T-cell (primary cell): ENCODE results near the gene ZC2HC1C. TPM values are rescaled to one million over a fixed set of nuclear protein-coding genes. Genes with fewer than 3 reads are reported as not detected.

Experiments used
- ATAC-seq, 4 experiments: fragments of 200-7000 bp in 3 of 4; fragments of 150-1000 bp in 1 of 4; cut with Tn5 transposase; replicated peaks in 1 of 4; 1 replicate in 3 of 4; 2 replicates in 1 of 4; pipeline ENCODE4 v1.10.0; 2021; ENCODE audit warnings: moderate library complexity in 3 of 4, mild to moderate bottlenecking in 2 of 4, moderate number of reproducible peaks in 1 of 4
- CTCF ChIA-PET, 2 donors: fragments of 300-600 bp; sonication (Branson Sonifier 250); formaldehyde crosslinking; loops; one replicate each; lab custom pipeline; 2022; ENCODE audit warnings: antibody characterized with exemption in 2 of 2; lab: Charles Lee
- POLR2A ChIA-PET, 2 donors: fragments of 300-600 bp; sonication (Branson Sonifier 250); formaldehyde crosslinking; loops; one replicate each; lab custom pipeline; 2022; ENCODE audit warnings: antibody characterized with exemption in 2 of 2; lab: Charles Lee
- DNase-seq, 35 experiments: peaks; one replicate each; pipeline versions ENCODE4 v3.0.0 to v3.0.0-alpha.2; 2013 to 2023
- H3K27ac ChIP-seq: one replicate; pipeline ENCODE4 v1.5.1; 2013; ENCODE audit warnings: low read length
- H3K27me3 ChIP-seq, 2 experiments: replicated peaks in 1 of 2; 1 replicate in 1 of 2; 2 replicates in 1 of 2; pipeline versions ENCODE4 v1.6.1 to v1.7.0; 2013; ENCODE audit warnings: low read length in 1 of 2, mixed read lengths in 1 of 2; ENCODE audit not compliant: control insufficient read depth in 2 of 2, insufficient read depth in 2 of 2; ENCODE audit errors: extremely low read depth in 1 of 2
- H3K36me3 ChIP-seq, 2 donors: 1 replicate in 1 of 2; 2 replicates in 1 of 2; pipeline versions ENCODE4 v1.6.1 to v1.7.0; 2013; ENCODE audit warnings: low read length in 1 of 2; ENCODE audit not compliant: control insufficient read depth in 2 of 2, insufficient read depth in 1 of 2; ENCODE audit errors: extremely low read depth in 1 of 2
- H3K4me1 ChIP-seq, 2 experiments: 1 replicate in 1 of 2; 2 replicates in 1 of 2; pipeline versions ENCODE4 v1.6.1 to v1.7.0; 2013; ENCODE audit warnings: low read length in 2 of 2, mixed read lengths in 1 of 2; ENCODE audit not compliant: insufficient read depth in 2 of 2, control insufficient read depth in 1 of 2; ENCODE audit errors: extremely low read depth in 1 of 2
- H3K4me3 ChIP-seq, 2 donors: 1 replicate in 1 of 2; 2 replicates in 1 of 2; pipeline versions ENCODE4 v1.5.1 to v1.7.0; 2013; ENCODE audit warnings: mild to moderate bottlenecking in 2 of 2, low read length in 1 of 2, moderate library complexity in 1 of 2; ENCODE audit not compliant: control insufficient read depth in 1 of 2; ENCODE audit errors: extremely low read depth in 1 of 2
- H3K9me3 ChIP-seq: 2 replicates; pipeline ENCODE4 v1.7.0; 2013
- H3K27ac Mint-ChIP-seq, 2 donors: one replicate each; pipeline ENCODE4 v1.8.0; 2020 to 2021; ENCODE audit warnings: mild to moderate bottlenecking in 2 of 2, mixed read lengths in 2 of 2
- H3K27me3 Mint-ChIP-seq, 2 donors: one replicate each; pipeline ENCODE4 v1.8.0; 2021 to 2022; ENCODE audit warnings: mixed read lengths in 2 of 2
- H3K36me3 Mint-ChIP-seq: one replicate; pipeline ENCODE4 v1.8.0; 2021; ENCODE audit warnings: mixed read lengths
- H3K4me1 Mint-ChIP-seq, 3 donors: one replicate each; pipeline ENCODE4 v1.8.0; 2020 to 2022; ENCODE audit warnings: mixed read lengths in 3 of 3, mild to moderate bottlenecking in 1 of 3
- H3K4me3 Mint-ChIP-seq, 3 donors: one replicate each; pipeline ENCODE4 v1.8.0; 2020 to 2022; ENCODE audit warnings: mild to moderate bottlenecking in 3 of 3, mixed read lengths in 3 of 3, moderate library complexity in 3 of 3
- H3K9me3 Mint-ChIP-seq, 3 donors: one replicate each; pipeline ENCODE4 v1.8.0; 2020 to 2022; ENCODE audit warnings: mixed read lengths in 3 of 3
- WGBS: methylation state at CpG from one replicate; pipeline ENCODE4 v1.1.5; 2013; ENCODE audit warnings: missing lambda C conversion rate; ENCODE audit not compliant: insufficient coverage; 5-methylcytosine and 5-hydroxymethylcytosine counted together
- total RNA-seq, 35 experiments: library from RNA in 6 of 35; stranded (reverse) in 6 of 35; fragments of 120-200 nt in 1 of 35; gene quantifications; one replicate each; pipeline versions ENCODE4 v1.2.1 to v1.2.4 and lab custom pipeline; 2013 to 2026

ZC2HC1C gene
- total RNA-seq, 5 donors from 2014 or later (not counting 1 experiment from before 2014, with no cell fraction given) = 0.36 to 1.3 (median 0.56) TPM; not detected in 1

- no peaks in the 10 kb centered on the region for H3K27me3 Mint-ChIP-seq
- no peak for ATAC-seq
- DNase-seq = no peak
- Histone ChIP-seq H3K27ac (no peak overlapping the region), H3K4me1 (peaks cover 2 to 17% of the 10 kb centered on the region in 2 experiments), H3K27me3 (no peaks in the 10 kb centered on the region), H3K36me3 (no peaks in the 10 kb centered on the region), H3K4me3 (no peak overlapping the region), H3K9me3 (peaks cover 2% of the 10 kb centered on the region)
- H3K4me3 Mint-ChIP-seq = peak overlapping the region; percentile 92 to 93 (median 92)
- CTCF ChIA-PET = no interaction called here
- H3K9me3 Mint-ChIP-seq = no peaks in the 10 kb centered on the region
- peaks cover 18% of the 10 kb centered on the region for H3K36me3 Mint-ChIP-seq
- 100% methylated on average over 1 of the region's 3 CpGs for WGBS
- peak overlapping the region in 1 of 2 donors; percentile 14 for H3K27ac Mint-ChIP-seq
- POLR2A ChIA-PET = interaction anchor here (0.6 to 1.4 kb wide), 4 partner anchors 13 to 1554 kb away, joined by 3 to 6 read pairs (median 3); no protein-coding TSS in a partner anchor
- peaks cover 56 to 63% (median 59%) of the 10 kb centered on the region in 3 donors for H3K4me1 Mint-ChIP-seq
Observed at GRCh38 chr14:75049731-75050201, 19.7 kb upstream of the ZC2HC1C start.

- Mint-ChIP-seq H3K9me3 (no peaks in the 10 kb centered on the region), H3K36me3 (peaks cover 26% of the 10 kb centered on the region), H3K4me1 (peaks cover 46 to 53% (median 48%) of the 10 kb centered on the region in 3 donors), H3K27me3 (no peaks in the 10 kb centered on the region), H3K4me3 (peak within 1 kb of the TSS; percentile 92 to 93 (median 92)), H3K27ac (peak within 1 kb of the TSS; percentile 90 to 91)
- Histone ChIP-seq H3K4me1 (peaks cover 2 to 13% of the 10 kb centered on the region in 2 experiments), H3K4me3 (peak within 1 kb of the TSS; percentile 70 to 72), H3K27me3 (no peaks in the 10 kb centered on the region), H3K9me3 (peaks cover 2% of the 10 kb centered on the region), H3K27ac (peak within 1 kb of the TSS; percentile 55), H3K36me3 (no peaks in the 10 kb centered on the region)
- POLR2A ChIA-PET = no interaction called here
- CTCF ChIA-PET = interaction anchor here in 1 of 2 donors (0.6 to 1.0 kb wide), 2 partner anchors 14 to 168 kb away, joined by 3 to 6 read pairs; no protein-coding TSS in a partner anchor
- WGBS = under 1% methylated on average over 58 of the region's 59 CpGs
- DNase-seq (peak; percentile 55 to 91 (median 73)), ATAC-seq (peak; percentile 77 to 87 (median 82))
Observed at GRCh38 chr14:75050852-75051555, 18.4 kb upstream of the ZC2HC1C start, which contains the start of gene MLH3. TSS of gene MLH3 (minus strand) at chr14:75051467. CDS start at chr14:75049655, 1,812 bp downstream.

GRCh38 chr14:75051556-75051899 lies 17.9 kb upstream of the ZC2HC1C start:
- ATAC-seq = no peak
- H3K4me3 ChIP-seq = peak overlapping the region; percentile 70 to 72

GRCh38 chr14:75053396-75054291 lies 15.8 kb upstream of the ZC2HC1C start:
- Histone ChIP-seq H3K4me1 (peaks cover 2 to 13% of the 10 kb centered on the region in 2 experiments), H3K4me3 (no peak overlapping the region), H3K36me3 (no peaks in the 10 kb centered on the region), H3K27ac (no peak overlapping the region), H3K27me3 (no peaks in the 10 kb centered on the region), H3K9me3 (no peaks in the 10 kb centered on the region)
- Mint-ChIP-seq H3K27ac (peak overlapping the region in 1 of 2 donors; percentile 20), H3K27me3 (no peaks in the 10 kb centered on the region), H3K9me3 (no peaks in the 10 kb centered on the region), H3K4me3 (no peak overlapping the region), H3K4me1 (peaks cover 24 to 29% (median 27%) of the 10 kb centered on the region in 3 donors), H3K36me3 (peaks cover 14% of the 10 kb centered on the region)
- no peak for ATAC-seq
- 33% methylated on average over 1 of the region's 5 CpGs for WGBS
- POLR2A ChIA-PET = no interaction called here
- DNase-seq = no peak
- CTCF ChIA-PET = interaction anchor here in 1 of 2 donors (0.6 kb wide), 1 partner anchor 148 kb away, joined by 4 read pairs; no protein-coding TSS in a partner anchor

More at GRCh38 chr14:75051556-75051899, 17.9 kb upstream of the ZC2HC1C start:
- Mint-ChIP-seq H3K4me1 (peaks cover 41 to 48% (median 43%) of the 10 kb centered on the region in 3 donors), H3K9me3 (no peaks in the 10 kb centered on the region), H3K27ac (peak overlapping the region; percentile 90 to 91), H3K36me3 (peaks cover 25% of the 10 kb centered on the region), H3K27me3 (no peaks in the 10 kb centered on the region), H3K4me3 (peak overlapping the region; percentile 92 to 93 (median 92))
- no peak for DNase-seq
- CTCF ChIA-PET = interaction anchor here (0.5 to 1.0 kb wide), 5 partner anchors 12 to 168 kb away, joined by 3 to 6 read pairs (median 4); partner anchors contain the start of gene ACYP1 (in 1 of the 2)
- H3K9me3 ChIP-seq = peaks cover 2% of the 10 kb centered on the region
- POLR2A ChIA-PET = interaction anchor here (0.6 to 1.1 kb wide), 3 partner anchors 12 to 443 kb away, joined by 3 to 6 read pairs (median 4); partner anchors contain the start of gene ACYP1 (in 1 of the 2)
- WGBS = no CpG with 5 or more reads among the region's 5 CpGs
- no peaks in the 10 kb centered on the region for H3K27me3 ChIP-seq
- H3K27ac ChIP-seq = peak overlapping the region; percentile 55
- H3K4me1 ChIP-seq = peaks cover 2 to 13% of the 10 kb centered on the region in 2 experiments
- no peaks in the 10 kb centered on the region for H3K36me3 ChIP-seq

GRCh38 chr14:75054421-75054820 lies 15.0 kb upstream of the ZC2HC1C start:
- ATAC-seq (no peak), DNase-seq (no peak)
- Mint-ChIP-seq H3K27ac (no peak overlapping the region), H3K4me1 (peaks cover 17 to 28% (median 23%) of the 10 kb centered on the region in 3 donors), H3K4me3 (no peak overlapping the region), H3K36me3 (peaks cover 13% of the 10 kb centered on the region), H3K9me3 (no peaks in the 10 kb centered on the region), H3K27me3 (no peaks in the 10 kb centered on the region)
- H3K9me3 ChIP-seq = no peaks in the 10 kb centered on the region
- H3K27ac ChIP-seq = no peak overlapping the region
- ChIA-PET POLR2A (interaction anchor here in 1 of 2 donors (0.7 kb wide), 2 partner anchors 9 to 171 kb away, joined by 5 to 10 read pairs; no protein-coding TSS in a partner anchor), CTCF (interaction anchor here in 1 of 2 donors (0.7 kb wide), 1 partner anchor 216 kb away, joined by 5 read pairs; no protein-coding TSS in a partner anchor)
- no peak overlapping the region for H3K4me3 ChIP-seq
- H3K36me3 ChIP-seq = no peaks in the 10 kb centered on the region
- no CpG with 5 or more reads among the region's 1 CpG for whole genome bisulfite sequencing
- no peaks in the 10 kb centered on the region for H3K27me3 ChIP-seq
- H3K4me1 ChIP-seq = peaks cover under 1 to 13% of the 10 kb centered on the region in 2 experiments
